PFSK-1 (cell line): ENCODE data around the gene RCCD1.

Experiments used
- FOXP2 ChIP-seq: optimal IDR thresholded peaks from 2 replicates; pipeline ENCODE3; 2011; ENCODE audit warnings: borderline replicate concordance, control low read depth, inconsistent platforms; ENCODE audit not compliant: insufficient read depth; ENCODE audit errors: extremely low read length, extremely low read depth
- POLR2AphosphoS5 ChIP-seq: IDR thresholded peaks from 2 replicates; pipeline ENCODE4 v1.6.1; 2012; ENCODE audit warnings: low read depth, mild to moderate bottlenecking, control low read depth, low read length, moderate library complexity
- REST ChIP-seq, 2 experiments: IDR thresholded peaks; 2 replicates each; pipeline versions ENCODE4 v1.6.1 to v1.8.0; 2011 to 2012; ENCODE audit warnings: low read depth in 2 of 2, low read length in 2 of 2, control low read depth in 1 of 2, inconsistent platforms in 1 of 2, mild to moderate bottlenecking in 1 of 2, moderate library complexity in 1 of 2; ENCODE audit not compliant: insufficient read depth in 1 of 2
- SIN3A ChIP-seq: IDR thresholded peaks from 2 replicates; pipeline ENCODE4 v1.6.1; 2012; ENCODE audit warnings: mild to moderate bottlenecking, low read length, moderate library complexity, borderline replicate concordance; ENCODE audit not compliant: insufficient read depth
- TAF1 ChIP-seq: IDR thresholded peaks from 2 replicates; pipeline ENCODE4 v1.6.1; 2012; ENCODE audit warnings: low read length, control low read depth, borderline replicate concordance; ENCODE audit not compliant: insufficient read depth

The RCCD1 gene

GRCh38 chr15:90957791-90958190, 3.1 kb downstream of the RCCD1 start:
- no peak for TF ChIP-seq TAF1
- TF ChIP-seq POLR2AphosphoS5 = no peak
- no peak for TF ChIP-seq FOXP2
- no peak for TF ChIP-seq SIN3A
- no peak for TF ChIP-seq REST (IDR thresholded peaks at IDR 0.05; ENCODE audit: insufficient read depth in 1 of 2, low read depth in 2 of 2, low read length in 2 of 2)

DNA sequence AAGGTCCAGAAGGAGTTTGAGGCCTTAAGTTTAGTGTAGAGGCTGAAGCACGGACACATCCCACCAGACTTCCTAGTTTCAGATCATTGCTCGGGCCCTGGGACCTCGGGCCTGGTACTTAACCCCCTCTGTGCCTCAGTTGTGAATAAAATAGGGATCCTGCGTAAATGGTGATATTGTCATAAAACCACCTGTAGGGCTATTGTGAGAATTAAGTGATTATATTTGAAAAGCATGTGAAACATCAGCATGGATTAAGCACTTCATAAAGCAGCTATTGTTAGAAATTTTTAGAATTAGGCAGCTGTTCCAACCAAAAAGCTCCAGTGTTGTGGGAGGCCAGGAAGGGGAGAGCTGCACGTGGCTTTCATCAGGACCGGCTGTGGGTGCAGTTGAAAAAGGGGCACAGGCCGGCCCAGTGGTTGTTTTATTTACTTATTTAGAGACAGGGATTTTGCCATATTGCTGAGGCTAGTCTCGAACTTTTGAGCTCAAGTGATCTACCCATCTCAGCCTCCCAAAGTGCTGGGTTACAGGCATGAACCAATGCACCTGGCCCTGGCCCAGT, 4.4 kb downstream of the RCCD1 start:
- no peak for TF ChIP-seq REST (IDR thresholded peaks at IDR 0.05; ENCODE audit: insufficient read depth in 1 of 2, low read depth in 2 of 2, low read length in 2 of 2)
- TF ChIP-seq POLR2AphosphoS5 = no peak
- no peak for TF ChIP-seq SIN3A
- no peak for TF ChIP-seq FOXP2
- TF ChIP-seq TAF1 = no peak

- TF ChIP-seq FOXP2 (no peak), POLR2AphosphoS5 (no peak), TAF1 (no peak), SIN3A (no peak), REST (IDR thresholded peaks at IDR 0.05; ENCODE audit: insufficient read depth in 1 of 2, low read depth in 2 of 2, low read length in 2 of 2) (no peak)
Measured at GRCh38 chr15:90959894-90960293, 5.2 kb downstream of the RCCD1 start.

DNA sequence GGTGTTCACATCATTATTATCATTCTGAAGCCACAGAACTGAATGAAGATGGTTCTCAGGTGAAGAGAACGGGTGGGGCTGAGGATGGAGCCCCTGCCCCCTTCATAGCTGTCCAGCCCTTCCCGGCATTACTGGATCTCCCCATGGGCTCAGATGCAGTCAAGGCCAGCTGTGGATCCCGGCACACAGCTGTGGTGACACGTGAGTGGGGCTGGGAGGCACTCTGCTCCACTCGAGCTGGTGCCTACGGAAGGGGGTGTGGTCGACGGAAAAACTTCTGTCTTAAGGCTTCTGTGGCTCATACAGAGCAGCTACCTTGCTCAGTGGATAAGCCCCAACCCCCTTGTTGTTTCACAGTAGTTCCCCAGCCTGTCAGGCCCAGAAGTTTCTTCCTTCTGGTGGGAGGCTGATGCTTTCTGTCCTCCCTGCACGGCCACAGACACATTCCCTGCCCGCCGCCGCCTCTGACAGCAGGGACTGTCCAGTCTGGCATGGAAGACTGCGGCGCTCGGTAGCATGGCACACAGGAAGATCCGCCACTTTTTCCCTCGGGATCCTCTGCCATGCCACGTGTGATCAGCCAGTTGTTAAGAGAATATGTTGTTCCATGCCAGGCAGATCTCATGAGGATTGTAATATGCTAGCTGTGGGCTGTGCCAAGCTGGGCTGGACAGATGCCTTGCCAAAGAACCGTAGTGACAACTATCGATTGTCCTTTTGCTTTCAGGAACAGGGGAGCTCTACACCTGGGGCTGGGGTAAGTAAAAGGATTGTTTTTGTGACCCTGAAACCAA, 5.8 kb downstream of the RCCD1 start:
- no peak for TF ChIP-seq FOXP2
- no peak for TF ChIP-seq REST (IDR thresholded peaks at IDR 0.05; ENCODE audit: insufficient read depth in 1 of 2, low read depth in 2 of 2, low read length in 2 of 2)
- TF ChIP-seq SIN3A = no peak
- TF ChIP-seq TAF1 = no peak
- TF ChIP-seq POLR2AphosphoS5 = no peak
